Gastrocnemius medialis (tissue), 4 donors: ENCODE results near the gene INPP5A.

ENCODE experiments used
- POLR2A ChIP-seq, 2 donors: fragments of 450-650 bp; IDR thresholded peaks; one replicate each; pipeline ENCODE4 v1.6.1; 2017; ENCODE audit warnings: antibody characterized with exemption in 2 of 2, mild to moderate bottlenecking in 2 of 2, moderate library complexity in 2 of 2
- TF ChIP-seq, protein P1 (sequence below), 5 experiments: fragments of 450-650 bp in 3 of 5; fragments of 200-600 bp in 2 of 5; sonication (generic) in 2 of 5; IDR thresholded peaks in 4 of 5; conservative IDR thresholded peaks in 1 of 5; 1 replicate in 4 of 5; 2 replicates in 1 of 5; pipeline ENCODE4 v1.5.1; 2016 to 2019; ENCODE audit warnings: antibody characterized with exemption in 5 of 5, mild to moderate bottlenecking in 3 of 5, moderate library complexity in 3 of 5

DNA sequence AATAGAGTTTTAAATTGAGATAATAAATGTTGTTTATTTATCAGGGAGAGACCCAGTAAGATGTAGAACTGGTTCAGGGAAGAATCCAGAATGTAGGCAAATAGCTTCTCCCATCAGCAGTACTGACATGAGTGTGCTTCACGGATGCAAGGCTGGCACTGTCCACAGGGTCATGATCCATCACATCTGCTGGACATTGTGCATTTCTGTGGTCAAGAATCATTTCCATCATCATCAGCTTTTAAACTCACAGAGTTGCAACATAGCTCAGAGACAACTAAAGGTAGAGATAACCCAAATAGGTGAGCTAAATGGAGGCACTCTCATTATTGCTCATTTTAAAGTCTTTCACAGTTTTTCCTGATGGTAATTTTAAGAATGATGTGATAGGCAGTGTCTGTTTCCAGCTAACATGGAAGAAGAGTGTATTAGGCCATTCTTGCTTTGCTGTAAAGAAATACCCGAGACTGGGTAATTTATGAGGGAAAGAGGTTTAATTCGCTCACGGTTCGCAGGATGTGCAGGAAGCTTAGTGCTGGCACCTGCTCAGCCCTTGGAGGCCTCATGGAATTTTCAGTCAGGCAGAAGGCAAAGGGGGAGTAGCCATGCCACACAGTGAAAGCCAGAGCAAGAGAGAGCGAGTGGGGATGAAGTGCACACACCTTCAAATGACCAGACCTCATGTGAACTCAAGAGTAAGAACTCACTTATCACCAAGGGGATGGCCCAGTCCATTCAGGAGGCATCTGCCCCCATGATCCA, 80.8 kb downstream of the INPP5A start:
- TF ChIP-seq, protein P1, sequence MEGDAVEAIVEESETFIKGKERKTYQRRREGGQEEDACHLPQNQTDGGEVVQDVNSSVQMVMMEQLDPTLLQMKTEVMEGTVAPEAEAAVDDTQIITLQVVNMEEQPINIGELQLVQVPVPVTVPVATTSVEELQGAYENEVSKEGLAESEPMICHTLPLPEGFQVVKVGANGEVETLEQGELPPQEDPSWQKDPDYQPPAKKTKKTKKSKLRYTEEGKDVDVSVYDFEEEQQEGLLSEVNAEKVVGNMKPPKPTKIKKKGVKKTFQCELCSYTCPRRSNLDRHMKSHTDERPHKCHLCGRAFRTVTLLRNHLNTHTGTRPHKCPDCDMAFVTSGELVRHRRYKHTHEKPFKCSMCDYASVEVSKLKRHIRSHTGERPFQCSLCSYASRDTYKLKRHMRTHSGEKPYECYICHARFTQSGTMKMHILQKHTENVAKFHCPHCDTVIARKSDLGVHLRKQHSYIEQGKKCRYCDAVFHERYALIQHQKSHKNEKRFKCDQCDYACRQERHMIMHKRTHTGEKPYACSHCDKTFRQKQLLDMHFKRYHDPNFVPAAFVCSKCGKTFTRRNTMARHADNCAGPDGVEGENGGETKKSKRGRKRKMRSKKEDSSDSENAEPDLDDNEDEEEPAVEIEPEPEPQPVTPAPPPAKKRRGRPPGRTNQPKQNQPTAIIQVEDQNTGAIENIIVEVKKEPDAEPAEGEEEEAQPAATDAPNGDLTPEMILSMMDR (IDR thresholded peaks at IDR 0.05 in 4 of 5, conservative IDR thresholded peaks at IDR 0.05 in 1 of 5): no peak
- TF ChIP-seq POLR2A (IDR thresholded peaks at IDR 0.05): no peak
